Calu3 (cell line): ENCODE results near the gene MSMP. TPM values are rescaled to one million over a fixed set of nuclear protein-coding genes. Genes with fewer than 3 reads are reported as not detected.

Source experiments
- BruUV-seq: library from RNA; stranded (reverse); fragments of 400-500 nt; replicated peaks from 2 replicates; lab custom pipeline; 2021; lab: Mats Ljungman, UMichigan
- CTCF ChIA-PET: fragments of 300-600 bp; sonication (Branson Sonifier 250); formaldehyde crosslinking; loops from one replicate; lab custom pipeline; 2022; ENCODE audit warnings: antibody characterized with exemption; lab: Charles Lee
- DNase-seq: peaks from one replicate; pipeline ENCODE4 v3.0.0; 2022
- H3K27ac Mint-ChIP-seq: one replicate; pipeline ENCODE4 v1.8.0; 2022; ENCODE audit warnings: mixed read lengths; ENCODE audit not compliant: unreplicated experiment
- H3K27me3 Mint-ChIP-seq: one replicate; pipeline ENCODE4 v1.8.0; 2022; ENCODE audit warnings: mixed read lengths; ENCODE audit not compliant: unreplicated experiment
- H3K36me3 Mint-ChIP-seq: one replicate; pipeline ENCODE4 v1.8.0; 2022; ENCODE audit warnings: mild to moderate bottlenecking, moderate library complexity, mixed read lengths; ENCODE audit not compliant: insufficient read depth, unreplicated experiment
- H3K4me1 Mint-ChIP-seq: one replicate; pipeline ENCODE4 v1.8.0; 2022; ENCODE audit warnings: mild to moderate bottlenecking, low read depth, mixed read lengths; ENCODE audit not compliant: unreplicated experiment
- H3K4me3 Mint-ChIP-seq: one replicate; pipeline ENCODE4 v1.8.0; 2022; ENCODE audit warnings: mild to moderate bottlenecking, low read depth, moderate library complexity, mixed read lengths; ENCODE audit not compliant: unreplicated experiment
- H3K9me3 Mint-ChIP-seq: one replicate; pipeline ENCODE4 v1.8.0; 2022; ENCODE audit warnings: low read depth, mixed read lengths; ENCODE audit not compliant: unreplicated experiment
- intact Hi-C: fragments of 100-400 bp; cut with micrococcal nuclease; formaldehyde crosslinking; loops from one replicate; pipeline ENCODE4 v1.10.0; 2022; ENCODE audit not compliant: unreplicated experiment
- total RNA-seq: library from RNA; stranded (reverse); gene quantifications from 2 replicates; pipeline ENCODE4 v1.2.3, GENCODE V29; 2022
- TF ChIP-seq, protein P1 (sequence below): fragments of 200-600 bp; IDR thresholded peaks from one replicate; pipeline ENCODE4 v1.8.0; 2022; ENCODE audit warnings: antibody characterized with exemption; ENCODE audit not compliant: unreplicated experiment

MSMP gene
- total RNA-seq, 1 experiment from 2014 or later, result not detected

DNA sequence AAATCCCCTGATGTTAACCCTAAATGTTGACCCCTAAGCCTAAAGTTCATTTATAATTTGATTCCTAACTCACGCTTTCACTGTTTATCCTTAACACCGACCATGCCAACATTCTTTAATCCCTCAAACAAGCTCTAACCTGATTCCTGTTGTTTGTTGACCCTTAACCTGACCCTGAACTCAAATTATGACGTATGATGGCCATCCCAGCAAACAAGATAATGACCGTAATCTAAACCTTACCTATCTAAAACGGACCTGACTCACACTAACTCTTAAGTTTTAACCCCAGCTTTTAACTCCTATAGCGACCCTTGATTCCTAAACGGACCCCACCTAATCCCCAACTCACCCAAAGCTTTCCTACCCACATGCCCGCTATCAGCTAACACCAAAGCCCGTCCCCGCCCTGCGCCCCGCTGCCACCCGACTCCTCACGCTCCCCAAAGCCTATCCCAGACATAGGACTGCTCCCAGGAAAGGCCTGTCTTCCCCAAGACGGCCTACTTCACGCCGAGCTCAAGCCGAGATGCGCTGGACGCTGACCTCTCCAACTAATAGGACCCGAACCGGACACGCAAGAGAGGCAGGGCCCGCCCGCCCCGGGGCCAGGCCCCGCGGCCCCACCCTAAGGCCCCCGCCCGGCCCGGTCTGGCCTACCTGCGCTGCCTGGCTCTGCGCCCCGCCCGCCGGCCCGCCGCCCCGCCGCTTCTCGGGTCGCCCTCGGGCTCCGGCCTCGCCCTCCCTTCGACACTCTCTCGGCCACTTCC is 22.5 kb downstream of the MSMP start:
- intact Hi-C loops, result loop anchor here (10.0 kb wide), 2 partner anchors 67 to 83 kb away; partner anchors contain the start of genes ARHGEF39, HINT2 and SPAG8
- DNase-seq, result no peak
- Mint-ChIP-seq H3K27ac (no peak overlapping the region), H3K9me3 (no peaks in the 10 kb centered on the region), H3K36me3 (peaks cover 40% of the 10 kb centered on the region), H3K4me1 (no peaks in the 10 kb centered on the region), H3K27me3 (no peaks in the 10 kb centered on the region), H3K4me3 (no peak overlapping the region)
- CTCF ChIA-PET, result interaction anchor here (0.6 to 1.9 kb wide), 12 partner anchors 15 to 171 kb away, joined by 3 to 9 read pairs (median 4); partner anchors contain the start of genes ARHGEF39, CCDC107, GBA2 and RGP1
- no TSS peak for BruUV-seq
- TF ChIP-seq, protein P1, sequence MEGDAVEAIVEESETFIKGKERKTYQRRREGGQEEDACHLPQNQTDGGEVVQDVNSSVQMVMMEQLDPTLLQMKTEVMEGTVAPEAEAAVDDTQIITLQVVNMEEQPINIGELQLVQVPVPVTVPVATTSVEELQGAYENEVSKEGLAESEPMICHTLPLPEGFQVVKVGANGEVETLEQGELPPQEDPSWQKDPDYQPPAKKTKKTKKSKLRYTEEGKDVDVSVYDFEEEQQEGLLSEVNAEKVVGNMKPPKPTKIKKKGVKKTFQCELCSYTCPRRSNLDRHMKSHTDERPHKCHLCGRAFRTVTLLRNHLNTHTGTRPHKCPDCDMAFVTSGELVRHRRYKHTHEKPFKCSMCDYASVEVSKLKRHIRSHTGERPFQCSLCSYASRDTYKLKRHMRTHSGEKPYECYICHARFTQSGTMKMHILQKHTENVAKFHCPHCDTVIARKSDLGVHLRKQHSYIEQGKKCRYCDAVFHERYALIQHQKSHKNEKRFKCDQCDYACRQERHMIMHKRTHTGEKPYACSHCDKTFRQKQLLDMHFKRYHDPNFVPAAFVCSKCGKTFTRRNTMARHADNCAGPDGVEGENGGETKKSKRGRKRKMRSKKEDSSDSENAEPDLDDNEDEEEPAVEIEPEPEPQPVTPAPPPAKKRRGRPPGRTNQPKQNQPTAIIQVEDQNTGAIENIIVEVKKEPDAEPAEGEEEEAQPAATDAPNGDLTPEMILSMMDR, result no peak

DNA sequence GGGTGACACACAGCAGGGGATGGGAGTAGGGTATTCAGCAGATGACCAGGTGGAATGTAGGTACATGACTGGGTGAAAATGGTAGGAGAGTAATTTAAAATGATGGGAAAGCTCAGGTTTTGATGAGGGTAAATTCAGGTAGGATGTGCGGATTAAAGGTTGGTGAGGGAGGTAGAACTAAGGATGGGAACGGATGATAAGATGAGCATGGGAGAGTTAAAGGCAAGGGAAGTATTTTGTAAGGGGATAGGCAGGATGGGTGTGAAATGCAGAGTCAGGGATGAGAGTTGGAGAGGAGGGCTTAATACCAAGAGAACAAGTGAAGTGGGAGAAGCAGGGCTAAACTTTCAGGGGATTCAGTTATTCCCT is 23.6 kb downstream of the MSMP start:
- no peak for DNase-seq
- Mint-ChIP-seq H3K4me1 (no peaks in the 10 kb centered on the region), H3K27me3 (no peaks in the 10 kb centered on the region), H3K9me3 (no peaks in the 10 kb centered on the region), H3K27ac (no peak overlapping the region), H3K4me3 (no peak overlapping the region), H3K36me3 (peaks cover 35% of the 10 kb centered on the region)
- intact Hi-C loops, result loop anchor here (10.0 kb wide), 2 partner anchors 66 to 84 kb away; partner anchors contain the start of genes ARHGEF39, HINT2 and SPAG8
- no TSS peak for BruUV-seq
- TF ChIP-seq, protein P1, result no peak
- CTCF ChIA-PET, result interaction anchor here (0.8 to 1.3 kb wide), 2 partner anchors 18 to 127 kb away, joined by 3 to 4 read pairs; partner anchors contain the start of genes GBA2 and RGP1

DNA sequence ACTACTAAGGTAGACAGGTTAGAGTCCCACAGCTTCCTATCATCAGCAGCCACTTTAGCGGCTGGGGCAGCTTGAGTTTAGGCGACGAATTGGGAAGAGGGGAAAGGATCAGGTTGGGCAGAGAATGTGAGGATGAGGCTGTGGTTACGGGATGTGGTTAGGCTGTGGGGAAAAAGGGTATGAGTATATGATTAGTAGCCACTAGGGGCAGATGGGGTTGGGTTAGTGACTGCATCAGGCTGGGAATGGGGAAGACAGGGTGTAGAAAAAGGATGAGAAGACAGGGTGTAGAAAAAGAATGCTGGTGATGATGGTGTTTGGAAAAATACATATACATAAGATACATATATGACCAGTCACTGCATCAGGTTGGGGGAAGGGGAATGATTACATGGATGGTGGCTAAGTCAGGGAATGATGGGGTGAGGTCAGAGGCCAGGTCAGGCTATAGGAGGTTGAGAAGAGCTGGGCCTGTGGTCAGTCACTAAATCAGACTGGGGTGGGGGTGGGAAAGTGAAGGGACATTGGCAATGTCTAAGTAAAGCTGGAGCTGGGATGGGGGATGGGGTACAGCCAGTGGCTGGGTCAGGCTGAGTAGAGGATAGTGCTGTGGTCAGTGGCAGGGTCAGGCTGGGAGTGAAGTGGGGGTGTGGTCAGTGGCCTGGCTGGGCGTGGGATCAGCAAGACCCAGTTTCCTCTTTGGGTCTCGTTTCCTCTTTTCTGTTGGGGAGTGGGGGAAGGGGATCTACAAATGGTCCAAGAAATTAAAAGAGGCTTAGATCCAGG is 24.2 kb downstream of the MSMP start:
- Mint-ChIP-seq H3K27ac (no peak overlapping the region), H3K4me3 (no peak overlapping the region), H3K27me3 (no peaks in the 10 kb centered on the region), H3K4me1 (no peaks in the 10 kb centered on the region), H3K9me3 (no peaks in the 10 kb centered on the region), H3K36me3 (peaks cover 35% of the 10 kb centered on the region)
- peak; percentile 19 for DNase-seq
- intact Hi-C loops, result loop anchor here (10.0 kb wide), 2 partner anchors 65 to 85 kb away; partner anchors contain the start of genes ARHGEF39, HINT2 and SPAG8
- CTCF ChIA-PET, result interaction anchor here (0.8 kb wide), 1 partner anchor 19 kb away, joined by 3 read pairs; the partner anchor contains the start of genes GBA2 and RGP1
- TF ChIP-seq, protein P1, result peak; percentile 24
- TSS peak; percentile 57 for BruUV-seq

DNA sequence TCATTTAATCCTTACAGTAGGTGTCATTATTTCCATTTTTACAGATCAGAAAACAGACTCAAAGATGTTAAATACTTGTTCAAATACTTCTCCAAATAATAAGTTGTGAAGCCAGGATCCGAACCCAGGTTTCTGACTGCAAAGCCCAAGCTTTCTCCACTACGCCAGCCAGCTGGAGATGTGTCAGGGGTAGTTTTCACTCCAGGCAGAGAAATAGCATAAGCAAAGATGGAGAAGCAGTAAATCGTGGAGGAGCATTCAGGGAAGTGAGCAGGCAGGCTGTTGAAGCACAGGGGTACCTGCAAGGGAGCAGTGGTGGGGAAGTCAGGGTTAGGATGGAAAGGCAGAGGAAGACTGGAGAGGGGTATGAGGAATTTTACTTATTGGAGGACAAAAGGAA is 25.0 kb downstream of the MSMP start:
- no peaks in the 10 kb centered on the region for H3K27me3 Mint-ChIP-seq
- no peak overlapping the region for H3K27ac Mint-ChIP-seq
- TF ChIP-seq, protein P1, result no peak
- intact Hi-C loops, result no loop called here
- H3K4me1 Mint-ChIP-seq, result no peaks in the 10 kb centered on the region
- DNase-seq, result no peak
- BruUV-seq, result no TSS peak
- peaks cover 39% of the 10 kb centered on the region for H3K36me3 Mint-ChIP-seq
- CTCF ChIA-PET, result no interaction called here
- no peak overlapping the region for H3K4me3 Mint-ChIP-seq
- H3K9me3 Mint-ChIP-seq, result no peaks in the 10 kb centered on the region
